GM23338 (cell line): ENCODE measurements around the gene INPP5A. TPM values are rescaled to one million over a fixed set of nuclear protein-coding genes. Genes with fewer than 3 reads are reported as not detected.

ENCODE experiments used
- ATAC-seq: fragments of 200-7000 bp; cut with Tn5 transposase; 3 replicates; pipeline ENCODE4 v1.9.1; 2020
- DNase-seq: peaks from one replicate; pipeline ENCODE4 v3.0.0-alpha.2; 2015; ENCODE audit warnings: low spot score
- H2AFZ ChIP-seq: fragments of 200-600 bp; sonication (generic); 2 replicates; pipeline ENCODE4 v1.8.0; 2016; ENCODE audit warnings: antibody characterized with exemption, mild to moderate bottlenecking, moderate library complexity
- H3F3A ChIP-seq: fragments of 200-600 bp; sonication (generic); replicated peaks from 2 replicates; pipeline ENCODE4 v1.8.0; 2017; ENCODE audit warnings: antibody characterized with exemption, mixed run types, low read depth
- H3K27ac ChIP-seq: fragments of 200-600 bp; sonication (generic); 2 replicates; pipeline ENCODE4 v1.6.1; 2016; ENCODE audit warnings: low read depth
- H3K27me3 ChIP-seq: fragments of 200-600 bp; sonication (generic); 2 replicates; pipeline ENCODE4 v1.8.0; 2016; ENCODE audit warnings: mild to moderate bottlenecking, mixed run types, moderate library complexity; ENCODE audit not compliant: insufficient read depth
- H3K36me3 ChIP-seq: fragments of 200-600 bp; sonication (generic); 2 replicates; pipeline ENCODE4 v1.8.0; 2016; ENCODE audit warnings: mild to moderate bottlenecking; ENCODE audit not compliant: insufficient read depth
- H3K4me1 ChIP-seq: fragments of 200-600 bp; sonication (generic); 2 replicates; pipeline ENCODE4 v1.8.0; 2016; ENCODE audit warnings: mild to moderate bottlenecking, moderate library complexity; ENCODE audit not compliant: insufficient read depth
- H3K4me2 ChIP-seq: fragments of 200-600 bp; sonication (generic); 2 replicates; pipeline ENCODE4 v1.7.1; 2017; ENCODE audit warnings: mixed run types
- H3K4me3 ChIP-seq: fragments of 200-600 bp; sonication (generic); 2 replicates; pipeline ENCODE4 v1.6.1; 2016; ENCODE audit warnings: mixed run types
- H3K79me2 ChIP-seq: fragments of 200-600 bp; sonication (generic); replicated peaks from 2 replicates; pipeline ENCODE4 v1.8.0; 2017; ENCODE audit warnings: mild to moderate bottlenecking; ENCODE audit not compliant: insufficient read depth
- H3K9me2 ChIP-seq: fragments of 200-600 bp; sonication (generic); 2 replicates; pipeline ENCODE4 v1.8.0; 2017; ENCODE audit not compliant: insufficient read depth
- H4K20me1 ChIP-seq: fragments of 200-600 bp; sonication (generic); replicated peaks from 2 replicates; pipeline ENCODE4 v1.8.0; 2017; ENCODE audit warnings: mild to moderate bottlenecking; ENCODE audit not compliant: insufficient read depth
- H3K27ac Mint-ChIP-seq: 2 replicates; pipeline ENCODE4 v1.8.0; 2020; ENCODE audit warnings: inconsistent platforms, mild to moderate bottlenecking, moderate library complexity, mixed read lengths
- H3K27me3 Mint-ChIP-seq: 3 replicates; pipeline ENCODE4 v1.8.0; 2022; ENCODE audit warnings: low read depth, mild to moderate bottlenecking, moderate library complexity, mixed read lengths, inconsistent platforms; ENCODE audit not compliant: insufficient read depth, poor library complexity
- H3K36me3 Mint-ChIP-seq: 3 replicates; pipeline ENCODE4 v1.8.0; 2021; ENCODE audit warnings: low read depth, mild to moderate bottlenecking, inconsistent platforms, moderate library complexity, mixed read lengths
- H3K4me1 Mint-ChIP-seq: 3 replicates; pipeline ENCODE4 v1.8.0; 2020; ENCODE audit warnings: mild to moderate bottlenecking, inconsistent platforms, mixed read lengths
- H3K4me3 Mint-ChIP-seq: 3 replicates; pipeline ENCODE4 v1.8.0; 2021; ENCODE audit warnings: moderate library complexity, mild to moderate bottlenecking, inconsistent platforms, mixed read lengths
- H3K9me3 Mint-ChIP-seq: 3 replicates; pipeline ENCODE4 v1.8.0; 2020; ENCODE audit warnings: moderate library complexity, mild to moderate bottlenecking, inconsistent platforms, mixed read lengths
- CTCF ChIP-seq, 2 experiments: fragments of 200-600 bp in 1 of 2; sonication (generic) in 1 of 2; conservative IDR thresholded peaks; 2 replicates each; pipeline versions ENCODE4 v1.5.1 to v1.6.1; 2016 to 2017; ENCODE audit warnings: antibody characterized with exemption in 2 of 2, low read depth in 2 of 2, mild to moderate bottlenecking in 2 of 2, moderate library complexity in 1 of 2
- EZH2phosphoT487 ChIP-seq: fragments of 200-600 bp; sonication (generic); IDR thresholded peaks from one replicate; pipeline ENCODE4 v1.8.1; 2018; ENCODE audit warnings: antibody characterized with exemption; ENCODE audit not compliant: unreplicated experiment
- JUNB ChIP-seq: IDR thresholded peaks from one replicate; pipeline ENCODE4 v1.6.1; 2016; ENCODE audit warnings: antibody characterized with exemption; ENCODE audit not compliant: unreplicated experiment
- NANOG ChIP-seq: IDR thresholded peaks from 2 replicates; pipeline ENCODE4 v1.6.1; 2016; ENCODE audit warnings: antibody characterized with exemption, borderline replicate concordance
- POLR2AphosphoS5 ChIP-seq: IDR thresholded peaks from 2 replicates; pipeline ENCODE4 v1.6.1; 2016; ENCODE audit warnings: antibody characterized with exemption, low read depth
- REST ChIP-seq: IDR thresholded peaks from one replicate; pipeline ENCODE4 v1.6.1; 2018; ENCODE audit warnings: antibody characterized with exemption; ENCODE audit not compliant: unreplicated experiment
- STAT1 ChIP-seq: IDR thresholded peaks from one replicate; pipeline ENCODE4 v1.6.1; 2016; ENCODE audit warnings: antibody characterized with exemption; ENCODE audit not compliant: unreplicated experiment
- ZNF331 ChIP-seq: fragments of 250-450 bp; sonication (Bioruptor Pico); IDR thresholded peaks from 2 replicates; pipeline ENCODE4 v1.5.0; 2020; ENCODE audit warnings: low read depth, mild to moderate bottlenecking, moderate library complexity
- polyA plus RNA-seq: library from polyadenylated mRNA; unstranded; fragments of >200 nt; fragmentation: Nextera tagmentation; extraction: Ambion mirVana; gene quantifications from 2 replicates; pipeline ENCODE4 v1.2.1, GENCODE V29; 2016
- total RNA-seq: library from RNA; depleted of rRNA; stranded (reverse); fragments of >200 nt; shearing (Covaris generic); gene quantifications from 2 replicates; pipeline ENCODE4 v1.2.3, GENCODE V29; 2014

Gene INPP5A
- total and polyA plus RNA-seq, 2 experiments from 2014 or later = 5.9 to 40.6 TPM

- H3K4me3 Mint-ChIP-seq = no peak overlapping the region
- DNase-seq = no peak
- H3K4me1 Mint-ChIP-seq = peaks cover 6% of the 10 kb centered on the region; the same call in 2 of the 3 replicates
Observed at GRCh38 chr10:132701099-132701845, 163.7 kb downstream of the INPP5A start.

DNA sequence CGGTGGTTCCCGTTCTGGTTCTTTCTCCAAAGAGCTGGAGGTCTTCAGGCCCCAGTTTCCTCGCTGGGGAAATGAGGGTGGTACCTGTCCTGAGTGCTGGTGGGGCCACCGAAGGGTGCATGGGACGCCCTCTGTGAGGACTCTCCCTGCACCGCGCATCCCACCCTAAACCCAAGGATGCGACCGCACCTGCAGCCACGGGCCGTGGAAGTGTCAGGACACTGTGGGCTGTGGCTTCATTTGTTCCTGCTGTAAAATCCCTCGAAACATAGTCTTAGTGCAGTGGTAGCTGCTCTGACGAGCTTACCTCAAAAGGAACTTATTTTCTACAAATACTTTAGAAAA, 164.2 kb downstream of the INPP5A start:
- Histone ChIP-seq H3K4me3 (no peak overlapping the region), H4K20me1 (no peaks in the 10 kb centered on the region), H3K79me2 (no peaks in the 10 kb centered on the region), H3K36me3 (no peaks in the 10 kb centered on the region; the same call in 1 of the 2 replicates), H3F3A (no peaks in the 10 kb centered on the region), H3K4me2 (no peak overlapping the region), H2AFZ (no peak overlapping the region), H3K27ac (no peak overlapping the region), H3K9me2 (no peaks in the 10 kb centered on the region), H3K27me3 (no peaks in the 10 kb centered on the region), H3K4me1 (no peaks in the 10 kb centered on the region)
- Mint-ChIP-seq H3K27me3 (no peaks in the 10 kb centered on the region), H3K9me3 (peaks cover 22% of the 10 kb centered on the region), H3K36me3 (peaks cover 20% of the 10 kb centered on the region), H3K27ac (no peak overlapping the region), H3K4me3 (no peak overlapping the region), H3K4me1 (peaks cover 6% of the 10 kb centered on the region; the same call in 2 of the 3 replicates)
- no peak for ATAC-seq
- no peak for DNase-seq
- TF ChIP-seq JUNB (no peak), POLR2AphosphoS5 (no peak), STAT1 (no peak), CTCF (conservative IDR thresholded peaks at IDR 0.05; ENCODE audit: low read depth in 2 of 2) (no peak)

More at GRCh38 chr10:132701099-132701845, 163.7 kb downstream of the INPP5A start:
- H3K36me3 ChIP-seq = no peaks in the 10 kb centered on the region; the same call in 1 of the 2 replicates
- no peak overlapping the region for H3K27ac ChIP-seq
- H3K27me3 ChIP-seq = no peaks in the 10 kb centered on the region
- H4K20me1 ChIP-seq = no peaks in the 10 kb centered on the region
- H3F3A ChIP-seq = no peaks in the 10 kb centered on the region
- no peak for ATAC-seq
- no peaks in the 10 kb centered on the region for H3K79me2 ChIP-seq
- peaks cover 16% of the 10 kb centered on the region for H3K9me3 Mint-ChIP-seq
- no peaks in the 10 kb centered on the region for H3K9me2 ChIP-seq
- H3K4me3 ChIP-seq = no peak overlapping the region
- no peaks in the 10 kb centered on the region for H3K27me3 Mint-ChIP-seq
- no peaks in the 10 kb centered on the region for H3K4me1 ChIP-seq
- H2AFZ ChIP-seq = no peak overlapping the region
- no peak for TF ChIP-seq STAT1
- no peak for TF ChIP-seq EZH2phosphoT487
- TF ChIP-seq NANOG = no peak
- TF ChIP-seq ZNF331 (CRISPR knock-in tag) = no peak
- TF ChIP-seq REST = no peak
- H3K36me3 Mint-ChIP-seq = peaks cover 15% of the 10 kb centered on the region
- no peak overlapping the region for H3K27ac Mint-ChIP-seq
- H3K4me2 ChIP-seq = no peak overlapping the region
